ENCODE results near the gene SPINK14.

SPINK14 gene

GRCh38 chr5:148201151-148201550, 32.8 kb downstream of the SPINK14 start:
- DNase-seq (ENCODE audit: low spot score) = no peak

- DNase-seq (ENCODE audit: low spot score) = no peak
Measured at GRCh38 chr5:148202531-148203203, 34.3 kb downstream of the SPINK14 start, which contains the start of gene SPINK6. SPINK6 (plus strand) TSS chr5:148203042; CDS start chr5:148203097, 55 bp downstream.

DNA sequence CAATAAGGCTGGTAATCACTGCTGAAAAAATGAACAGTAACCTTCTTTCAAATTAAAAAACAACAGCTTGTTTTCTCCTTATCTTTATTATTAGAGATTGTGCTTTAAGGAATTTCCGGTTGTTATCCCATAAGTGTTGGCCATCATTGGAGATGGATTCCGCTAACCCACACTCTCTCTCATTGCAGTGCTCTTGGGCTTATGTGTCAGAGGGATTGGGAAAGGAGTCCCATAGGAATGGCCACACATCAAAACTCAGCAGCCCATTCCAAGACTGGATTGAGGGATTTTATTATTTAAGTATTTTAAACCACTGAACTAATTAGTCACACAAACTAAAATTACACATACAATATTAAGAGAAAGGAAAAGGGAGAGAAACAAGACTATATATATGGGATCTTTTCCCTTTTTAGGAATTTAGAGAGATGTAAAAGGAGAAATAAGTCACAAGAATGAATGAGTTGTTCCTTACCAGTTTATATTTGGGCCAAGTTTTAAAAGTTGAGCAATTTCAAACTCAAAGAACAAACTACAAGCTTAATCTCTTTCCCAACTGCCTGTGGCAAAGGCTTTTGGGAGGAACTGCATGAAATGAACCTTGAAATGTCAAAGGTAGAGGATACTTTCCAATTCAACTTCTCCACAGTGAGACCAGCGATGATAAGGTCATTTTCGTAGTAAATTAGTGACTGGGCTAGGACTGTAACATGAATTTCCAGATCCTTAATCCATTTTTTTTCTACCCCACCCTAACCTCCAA, 36.9 kb downstream of the SPINK14 start:
- no peak for DNase-seq (ENCODE audit: low spot score)

- no peak for DNase-seq (ENCODE audit: low spot score)
Measured at GRCh38 chr5:148205865-148206264, 37.5 kb downstream of the SPINK14 start.

DNA sequence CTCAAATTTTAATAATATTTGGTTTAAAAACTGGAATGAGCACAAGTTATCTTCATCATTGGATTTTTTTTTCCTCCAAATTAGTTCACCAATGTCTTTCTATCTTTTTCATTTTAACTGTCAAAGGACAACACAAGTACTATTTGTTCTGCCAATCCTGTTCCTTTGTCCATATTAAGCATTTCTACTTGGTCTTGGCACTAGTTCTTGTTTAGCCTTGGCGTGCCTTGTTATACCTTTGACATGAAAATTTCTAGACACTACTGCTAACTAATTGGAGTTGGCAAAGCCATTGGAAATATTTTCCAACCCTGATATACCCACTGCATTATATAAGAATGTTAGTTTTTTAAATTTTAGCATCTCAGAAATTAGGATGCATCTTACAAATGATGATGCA, 38.3 kb downstream of the SPINK14 start:
- DNase-seq (ENCODE audit: low spot score) = no peak

DNA sequence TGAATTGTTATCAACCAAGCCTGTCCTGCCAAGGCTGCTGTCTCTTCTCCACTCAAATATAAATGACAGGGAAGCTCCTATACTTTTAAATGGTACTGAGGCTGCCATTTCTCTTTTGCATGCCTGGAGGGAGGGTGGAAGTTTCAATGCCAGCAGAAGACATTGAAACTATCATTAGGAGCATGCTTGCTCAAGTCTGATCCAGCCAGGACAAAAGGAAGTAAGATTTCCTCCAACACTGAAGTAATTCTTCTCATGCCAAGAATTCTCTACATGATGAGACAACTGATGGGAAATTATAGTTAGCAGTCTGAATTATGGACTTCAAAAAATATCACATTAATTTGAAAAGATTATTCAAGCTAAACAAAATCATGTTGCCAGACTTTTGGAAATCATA, 39.9 kb downstream of the SPINK14 start:
- no peak for DNase-seq (ENCODE audit: low spot score)

DNA sequence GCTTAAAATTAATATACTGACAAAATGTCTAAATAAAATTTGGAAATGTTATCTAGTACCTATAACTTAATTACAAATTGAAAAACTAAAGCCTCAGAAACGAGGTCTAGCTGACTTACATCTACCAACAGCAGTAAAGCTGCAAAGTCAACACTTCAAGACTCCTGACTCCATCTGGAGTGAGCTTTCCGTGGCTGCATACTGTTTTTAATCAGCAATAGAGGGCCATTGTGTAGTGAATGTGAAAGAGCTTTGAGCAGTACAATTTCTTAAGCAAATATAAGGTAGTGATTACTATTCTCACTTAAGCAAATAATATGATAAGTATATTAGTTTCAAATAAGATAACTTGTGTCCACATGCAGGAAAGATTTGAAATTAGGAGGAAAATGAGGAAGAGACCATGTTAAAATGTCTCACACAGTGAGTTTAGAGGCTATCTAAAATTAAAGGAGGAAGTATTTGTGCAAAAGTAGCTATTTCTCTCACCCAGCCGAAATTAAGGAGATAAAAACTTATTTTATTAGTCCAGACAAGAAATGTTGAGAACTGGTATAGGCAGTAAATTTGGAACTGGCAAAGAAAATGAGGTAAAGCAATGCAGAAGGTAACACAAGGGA, 40.9 kb downstream of the SPINK14 start:
- DNase-seq (ENCODE audit: low spot score) = no peak

DNA sequence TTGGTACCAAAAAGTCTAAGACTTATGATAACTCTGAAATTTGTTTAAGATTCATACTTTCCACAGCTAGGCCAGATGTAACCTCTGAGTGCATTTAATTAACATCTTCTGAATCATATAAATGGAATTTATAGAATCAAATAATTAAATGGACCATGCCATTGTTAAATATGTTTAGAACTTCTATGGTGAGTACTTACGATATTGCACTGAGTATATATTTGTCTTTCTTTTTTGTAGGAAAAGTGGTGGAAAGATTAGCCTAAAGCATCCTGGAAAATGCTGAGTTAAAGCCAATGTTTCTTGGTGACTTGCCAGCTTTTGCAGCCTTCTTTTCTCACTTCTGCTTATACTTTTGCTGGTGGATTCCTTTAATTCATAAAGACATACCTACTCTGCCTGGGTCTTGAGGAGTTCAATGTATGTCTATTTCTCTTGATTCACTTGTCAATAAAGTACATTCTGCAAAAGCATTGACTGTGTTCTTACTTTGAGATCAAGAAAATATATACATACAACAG, 46.4 kb downstream of the SPINK14 start:
- DNase-seq (ENCODE audit: low spot score) = no peak

GRCh38 chr5:148221508-148221907, 53.2 kb downstream of the SPINK14 start:
- DNase-seq (ENCODE audit: low spot score) = no peak

GRCh38 chr5:148224117-148224742, 55.9 kb downstream of the SPINK14 start:
- DNase-seq (ENCODE audit: low spot score) = peak; percentile 42
